ENCODE measurements around the gene RAP2A.

- TF ChIP-seq CTCF (conservative IDR thresholded peaks at IDR 0.05 in 1 of 2, IDR thresholded peaks at IDR 0.05 in 1 of 2; ENCODE audit: low read depth in 1 of 2, low read length in 2 of 2) (no peak), EZH2 (IDR thresholded peaks at IDR 0.05; ENCODE audit: low read length, missing control alignments) (no peak)
Observed at GRCh38 chr13:97475011-97475410, 41.0 kb downstream of the RAP2A start.
